ENCODE results near the gene EPB41L4B.

- TF ChIP-seq CTCF (IDR thresholded peaks at IDR 0.05; ENCODE audit: poor library complexity, severe bottlenecking) (no peak), REST (IDR thresholded peaks at IDR 0.05; ENCODE audit: borderline replicate concordance) (no peak), SMC3 (conservative IDR thresholded peaks at IDR 0.05; ENCODE audit: poor library complexity) (no peak), RAD21 (conservative IDR thresholded peaks at IDR 0.05) (no peak), EP300 (conservative IDR thresholded peaks at IDR 0.05; ENCODE audit: poor library complexity, severe bottlenecking) (no peak), POLR2AphosphoS5 (IDR thresholded peaks at IDR 0.05) (no peak), MXI1 (conservative IDR thresholded peaks at IDR 0.05; ENCODE audit: poor library complexity, severe bottlenecking) (no peak), EZH2 (IDR thresholded peaks at IDR 0.05; ENCODE audit: borderline replicate concordance, insufficient read depth, low read length, poor library complexity, severe bottlenecking) (no peak)
Measured at GRCh38 chr9:109124121-109124520, 196.7 kb downstream of the EPB41L4B start.

Measured in neural cell (in vitro differentiated cells).